ENCODE measurements around the gene ANKRD65.
"Not testable (repeated sequence)": the region's sequence is repeated elsewhere in the genome, so short reads cannot be mapped to it uniquely, and the experiment has no call there.

ANKRD65 gene

DNA sequence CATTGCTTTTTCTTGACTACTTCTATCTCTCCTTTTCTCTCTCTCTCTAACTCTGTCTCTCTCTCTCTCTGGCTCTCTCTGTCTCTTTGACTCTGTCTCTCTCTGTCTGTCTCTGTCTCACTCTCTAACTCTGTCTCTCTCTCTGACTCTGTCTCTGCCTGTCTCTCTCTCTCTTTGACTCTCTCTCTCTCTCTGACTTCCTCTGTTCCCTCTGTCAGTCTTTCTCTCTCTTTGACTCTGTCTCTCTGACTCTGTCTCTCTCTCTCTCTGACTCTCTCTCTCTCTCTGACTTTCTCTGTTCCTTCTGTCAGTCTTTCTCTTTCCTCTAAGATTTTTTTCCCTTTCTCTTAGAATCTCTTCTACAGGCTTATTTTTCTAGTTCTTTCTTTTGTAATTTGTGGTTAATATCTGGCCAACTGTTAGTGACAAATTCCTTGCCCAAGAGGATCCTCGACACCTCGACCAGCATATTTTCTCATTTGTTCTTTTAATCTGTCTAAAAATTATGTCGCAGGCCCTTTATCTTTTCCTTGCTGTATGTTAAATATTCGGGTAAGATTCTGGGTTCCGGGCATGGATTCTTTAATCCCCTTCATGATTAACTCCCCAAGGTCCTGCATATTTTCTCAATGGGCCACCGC, 28.1 kb upstream of the ANKRD65 start, which contains the start of gene ATAD3C:
Gene ATAD3C, plus strand, starts transcription at position 591 of the 641 bp plus-strand sequence. CDS start 995 bp downstream, outside the sequence.
- in situ Hi-C loops (cut with HindIII; ENCODE audit: low pct_ligation_motif_present, low pct_unique_long_range_greater_than_20kb, low sequenced_read_pairs): no loop called here
- no peak for DNase-seq

DNA sequence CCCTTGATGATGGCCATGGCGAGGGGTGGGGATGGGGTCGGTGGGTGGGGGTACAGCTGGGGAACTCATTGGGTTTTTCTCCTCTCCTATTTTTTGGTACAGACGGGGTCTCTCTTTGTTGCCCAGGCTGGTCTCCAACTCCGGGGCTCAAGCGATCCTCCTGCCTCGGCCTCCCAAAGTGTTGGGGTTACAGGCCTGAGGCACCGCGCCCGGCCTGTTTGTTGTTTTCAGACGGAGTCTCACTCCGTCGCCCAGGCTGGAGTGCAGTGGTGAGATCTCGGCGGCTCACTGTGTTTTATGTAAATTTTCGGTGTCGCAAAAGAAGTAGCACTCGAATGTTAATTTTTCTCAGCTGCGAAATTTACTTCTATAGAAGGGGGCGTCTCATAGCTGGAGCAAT, 25.6 kb upstream of the ANKRD65 start:
- DNase-seq; in situ Hi-C loops (cut with HindIII; ENCODE audit: low pct_ligation_motif_present, low pct_unique_long_range_greater_than_20kb, low sequenced_read_pairs): not testable (repeated sequence)

DNA sequence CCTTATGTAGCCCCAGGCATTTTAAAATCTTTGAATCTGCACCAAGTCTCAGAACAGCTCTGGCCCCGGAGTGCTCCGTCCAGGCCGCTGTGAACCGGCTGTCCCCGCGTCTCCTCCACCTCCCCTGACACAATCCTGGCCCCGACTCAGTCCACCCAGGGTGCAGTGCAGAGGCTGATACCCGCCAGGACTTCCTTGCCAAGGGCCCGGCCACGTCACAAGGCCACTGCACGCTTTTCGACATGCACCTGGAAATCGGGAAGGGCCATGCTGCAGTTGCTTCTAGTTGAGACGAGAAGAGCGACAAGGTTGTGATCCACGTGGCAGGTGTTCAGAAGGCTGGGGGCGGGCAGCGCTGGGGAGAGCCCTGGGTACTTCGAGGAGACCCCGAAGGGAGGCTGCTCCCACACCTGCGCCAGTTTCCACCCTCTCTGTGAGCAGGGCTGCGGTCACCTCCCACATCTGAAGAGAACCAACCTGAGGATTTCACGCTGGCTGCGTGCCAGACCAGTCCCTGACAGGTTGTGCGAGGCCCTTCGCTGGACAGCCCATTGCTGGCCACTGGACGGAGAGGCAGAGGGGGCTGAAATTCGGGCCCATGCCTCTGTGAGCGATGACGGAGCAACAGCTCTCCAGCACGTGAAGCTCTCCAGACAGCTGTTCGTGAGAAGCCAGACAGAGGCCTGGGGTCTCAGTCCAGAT, 21.1 kb upstream of the ANKRD65 start:
- DNase-seq: no peak
- in situ Hi-C loops (cut with HindIII; ENCODE audit: low pct_ligation_motif_present, low pct_unique_long_range_greater_than_20kb, low sequenced_read_pairs): no loop called here

DNA sequence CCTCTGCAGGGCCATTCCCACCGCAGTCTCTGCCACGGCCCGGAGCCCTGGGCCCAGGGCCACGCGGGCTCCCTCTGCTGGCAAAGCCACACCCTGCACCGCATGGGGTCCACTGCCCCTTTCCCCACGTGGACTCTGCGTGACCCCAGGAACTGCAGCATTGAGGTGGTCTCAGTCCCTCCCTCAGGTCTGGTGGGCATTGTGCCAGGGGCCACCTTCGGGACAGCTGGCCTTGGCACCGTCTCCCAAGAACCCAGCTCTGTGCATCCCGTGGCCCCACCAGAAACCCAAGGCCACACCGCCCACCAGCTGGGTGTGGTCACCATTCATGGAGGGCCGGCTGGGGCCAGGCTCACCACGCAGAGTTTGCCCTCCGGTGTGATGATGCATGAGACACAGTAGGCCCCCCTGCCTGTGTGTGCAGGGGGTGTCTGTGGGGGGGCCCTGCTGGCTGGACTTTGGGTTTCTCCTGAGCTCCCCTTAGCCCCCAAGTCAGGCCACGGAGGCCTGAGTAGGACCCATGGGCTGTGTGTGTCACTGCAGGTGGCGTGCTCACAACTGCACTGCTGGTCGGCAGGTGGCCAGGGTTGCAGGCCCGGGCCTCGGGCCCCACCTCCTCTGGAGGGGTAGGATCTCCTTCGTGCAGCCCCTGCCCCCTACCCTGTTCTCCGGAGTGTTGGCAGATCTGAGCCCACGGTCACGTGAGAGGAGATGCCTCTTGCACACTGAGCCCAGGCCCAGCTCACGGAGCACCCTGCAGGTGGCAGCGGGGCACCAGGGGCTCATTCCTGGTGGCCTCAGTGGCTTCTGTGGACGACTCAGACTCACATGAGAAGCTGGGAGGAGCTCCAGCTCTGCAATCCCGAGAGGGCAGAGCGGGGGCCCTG, 20.2 kb upstream of the ANKRD65 start:
- peak; percentile 49 for DNase-seq
- in situ Hi-C loops (cut with HindIII; ENCODE audit: low pct_ligation_motif_present, low pct_unique_long_range_greater_than_20kb, low sequenced_read_pairs): no loop called here

DNA sequence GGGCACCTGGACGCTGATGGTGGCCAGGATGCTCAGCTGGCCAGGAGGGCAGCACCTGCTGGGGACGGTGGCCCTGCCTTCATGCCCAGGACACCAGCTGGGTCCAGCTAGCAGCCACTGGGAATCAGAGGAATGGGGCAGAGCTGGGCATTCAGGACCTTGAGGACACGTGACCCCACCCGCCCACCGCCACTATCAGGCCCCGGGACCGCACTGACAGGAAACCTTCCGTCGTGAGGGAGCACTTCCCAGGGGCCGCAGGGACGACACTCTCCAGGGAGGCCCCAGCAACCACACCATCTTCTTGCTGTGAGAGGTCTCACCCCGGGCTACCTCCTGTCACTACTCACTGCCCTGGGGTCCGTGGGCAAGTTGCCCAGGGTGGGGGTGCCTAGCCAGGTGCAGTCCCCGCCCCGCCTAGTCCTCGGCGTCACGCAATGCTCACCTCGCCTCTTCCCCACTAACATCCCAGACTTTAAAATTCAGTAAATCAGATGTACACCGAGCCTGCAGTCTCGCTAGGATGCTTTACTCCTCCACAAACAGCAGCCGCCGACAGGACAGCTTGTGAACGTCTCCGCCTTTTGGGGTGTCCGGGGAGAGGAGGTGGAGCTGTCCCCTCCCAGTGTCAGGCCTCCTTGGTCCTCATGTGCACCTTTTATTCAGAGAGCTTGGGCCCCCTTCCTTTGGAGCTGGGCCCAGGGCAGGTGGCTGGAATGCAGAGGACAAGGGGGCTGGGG, 19.4 kb upstream of the ANKRD65 start:
- in situ Hi-C loops (cut with HindIII; ENCODE audit: low pct_ligation_motif_present, low pct_unique_long_range_greater_than_20kb, low sequenced_read_pairs): no loop called here
- no peak for DNase-seq

DNA sequence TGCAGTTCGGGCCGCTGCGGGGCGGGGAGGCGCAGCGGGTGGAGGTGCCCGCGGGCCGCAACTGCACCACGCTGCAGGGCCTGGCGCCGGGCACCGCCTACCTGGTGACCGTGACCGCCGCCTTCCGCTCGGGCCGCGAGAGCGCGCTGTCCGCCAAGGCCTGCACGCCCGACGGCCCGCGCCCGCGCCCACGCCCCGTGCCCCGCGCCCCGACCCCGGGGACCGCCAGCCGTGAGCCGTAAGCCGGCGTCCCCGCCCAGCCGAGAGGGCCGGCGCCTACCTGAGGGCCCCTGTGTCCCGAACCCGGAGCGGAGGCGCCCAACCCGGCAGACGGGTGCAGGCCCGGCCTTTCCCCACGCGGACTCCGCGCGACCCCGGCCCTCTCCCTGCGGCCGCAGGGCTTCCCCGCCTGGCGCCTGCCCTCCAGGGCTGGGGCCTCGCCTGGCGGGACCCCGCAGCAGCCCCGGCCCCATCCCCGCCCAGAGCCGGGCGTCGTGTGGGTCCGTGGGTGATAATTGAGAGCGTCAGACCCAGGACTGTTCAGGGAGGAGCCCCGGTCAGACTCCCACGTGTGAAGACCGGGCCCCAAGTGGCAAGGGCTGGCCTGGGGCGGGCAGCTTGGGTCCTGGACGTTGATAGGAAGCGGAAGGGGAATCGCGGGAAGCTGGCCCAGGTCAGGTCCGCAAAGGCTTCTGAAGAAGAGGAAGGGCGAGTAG, 18.6 kb upstream of the ANKRD65 start:
- DNase-seq: no peak
- in situ Hi-C loops (cut with HindIII; ENCODE audit: low pct_ligation_motif_present, low pct_unique_long_range_greater_than_20kb, low sequenced_read_pairs): no loop called here

DNA sequence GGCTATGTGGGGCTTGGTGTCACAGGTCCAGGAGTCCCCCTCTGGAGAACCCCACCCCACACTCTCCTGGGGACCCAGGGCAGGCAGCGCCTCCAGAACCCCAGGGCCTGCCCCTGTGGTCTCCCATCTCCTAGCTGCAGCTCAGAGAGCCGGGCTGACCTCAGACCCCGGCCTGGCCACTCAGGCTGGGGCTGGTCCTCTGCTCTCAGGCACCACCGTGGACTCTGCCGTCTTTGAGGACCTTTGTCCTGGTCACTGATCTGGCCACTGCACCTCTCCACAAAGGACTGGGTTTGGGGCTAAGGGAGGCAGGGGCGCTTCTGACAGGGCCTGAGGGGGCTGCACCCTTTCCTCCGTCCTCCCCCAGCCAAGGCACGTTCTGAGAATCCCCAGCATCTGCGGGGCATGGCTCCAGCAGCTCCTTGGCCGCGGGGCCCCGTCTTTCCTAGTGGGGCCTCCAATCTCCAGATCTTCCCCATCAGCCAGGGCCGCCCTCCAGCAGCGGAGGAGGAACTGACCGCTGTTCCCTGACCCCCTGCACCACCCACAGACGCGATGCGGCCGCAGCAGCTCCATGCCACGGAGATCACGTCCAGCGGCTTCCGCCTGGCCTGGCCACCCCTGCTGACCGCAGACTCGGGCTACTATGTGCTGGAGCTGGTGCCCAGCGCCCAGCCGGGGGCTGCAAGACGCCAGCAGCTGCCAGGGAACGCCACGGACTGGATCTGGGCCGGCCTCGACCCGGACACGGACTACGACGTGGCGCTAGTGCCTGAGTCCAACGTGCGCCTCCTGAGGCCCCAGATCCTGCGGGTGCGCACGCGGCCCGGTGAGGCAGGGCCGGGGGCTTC, 17.7 kb upstream of the ANKRD65 start:
- DNase-seq: no peak
- in situ Hi-C loops (cut with HindIII; ENCODE audit: low pct_ligation_motif_present, low pct_unique_long_range_greater_than_20kb, low sequenced_read_pairs): no loop called here

DNA sequence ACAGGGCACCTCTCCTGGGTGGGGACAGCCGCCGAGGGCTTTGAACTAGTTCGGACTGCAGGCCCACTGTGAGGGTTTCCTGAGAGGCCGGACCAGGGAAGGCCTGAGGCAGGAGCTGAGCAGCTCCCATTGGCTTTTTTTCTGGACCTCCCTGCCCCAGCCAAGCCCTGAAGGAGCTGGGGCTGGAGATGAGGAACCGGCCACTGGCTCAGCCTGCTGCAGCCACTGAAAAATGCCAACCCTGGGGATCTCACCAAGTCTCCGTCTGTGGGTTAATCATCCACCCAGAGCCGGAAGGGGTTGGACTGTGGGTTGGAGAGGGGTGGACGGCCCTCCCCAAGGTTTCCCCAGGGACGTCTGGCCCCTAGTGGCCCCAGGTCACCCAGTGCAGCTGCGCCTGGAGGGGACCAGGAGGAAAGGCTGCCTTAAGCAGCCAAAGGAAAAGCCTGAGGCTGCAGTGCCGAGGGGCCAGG, 16.9 kb upstream of the ANKRD65 start:
- in situ Hi-C loops (cut with HindIII; ENCODE audit: low pct_ligation_motif_present, low pct_unique_long_range_greater_than_20kb, low sequenced_read_pairs): no loop called here
- peak; percentile 86 for DNase-seq

DNA sequence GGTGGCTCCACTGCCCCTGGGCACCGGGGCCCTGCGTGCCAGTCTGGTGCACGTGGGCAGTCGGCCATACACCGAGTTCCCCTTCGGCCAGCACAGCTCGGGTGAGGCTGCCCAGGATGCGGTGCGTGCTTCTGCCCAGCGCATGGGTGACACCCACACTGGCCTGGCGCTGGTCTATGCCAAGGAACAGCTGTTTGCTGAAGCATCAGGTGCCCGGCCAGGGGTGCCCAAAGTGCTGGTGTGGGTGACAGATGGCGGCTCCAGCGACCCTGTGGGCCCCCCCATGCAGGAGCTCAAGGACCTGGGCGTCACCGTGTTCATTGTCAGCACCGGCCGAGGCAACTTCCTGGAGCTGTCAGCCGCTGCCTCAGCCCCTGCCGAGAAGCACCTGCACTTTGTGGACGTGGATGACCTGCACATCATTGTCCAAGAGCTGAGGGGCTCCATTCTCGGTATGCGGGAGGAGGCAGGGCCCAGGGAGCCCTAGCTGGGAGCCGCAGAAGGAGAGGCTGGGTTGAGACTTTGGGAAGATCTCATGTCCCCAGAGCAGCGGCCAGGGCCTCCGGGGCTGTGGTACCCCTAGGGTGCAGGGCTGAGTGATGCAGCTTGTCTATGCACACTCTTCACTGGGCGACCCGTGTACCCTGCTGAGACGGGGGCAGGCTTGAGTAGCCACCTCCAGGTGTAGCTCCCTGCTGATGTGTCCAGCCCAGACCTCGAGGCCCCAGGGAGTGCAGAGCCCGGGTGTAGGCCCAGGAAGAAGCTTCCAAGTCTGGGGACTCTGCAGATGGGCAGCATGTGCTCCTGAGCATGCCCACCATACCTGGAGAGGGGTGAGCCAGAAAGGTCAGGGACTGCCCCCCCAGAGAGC, 16.2 kb upstream of the ANKRD65 start:
- in situ Hi-C loops (cut with HindIII; ENCODE audit: low pct_ligation_motif_present, low pct_unique_long_range_greater_than_20kb, low sequenced_read_pairs): no loop called here
- no peak for DNase-seq

DNA sequence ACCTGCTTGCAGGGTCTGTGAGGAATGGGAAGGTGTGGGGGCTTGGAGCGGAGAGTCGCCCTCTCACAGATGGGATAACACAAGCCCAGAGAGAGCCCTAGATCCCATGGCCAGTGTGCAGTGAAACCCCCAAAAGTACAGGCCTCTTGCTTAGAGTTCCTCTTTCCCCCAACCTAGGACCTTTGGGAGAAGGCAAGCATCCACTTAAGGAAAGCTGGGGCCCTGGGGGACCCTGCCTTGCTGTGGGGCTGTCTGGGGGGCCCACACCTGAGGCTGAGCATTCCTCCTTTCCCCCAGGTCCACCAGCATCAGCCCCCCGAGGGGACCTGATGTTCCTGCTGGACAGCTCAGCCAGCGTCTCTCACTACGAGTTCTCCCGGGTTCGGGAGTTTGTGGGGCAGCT, 15.6 kb upstream of the ANKRD65 start:
- in situ Hi-C loops (cut with HindIII; ENCODE audit: low pct_ligation_motif_present, low pct_unique_long_range_greater_than_20kb, low sequenced_read_pairs): no loop called here

DNA sequence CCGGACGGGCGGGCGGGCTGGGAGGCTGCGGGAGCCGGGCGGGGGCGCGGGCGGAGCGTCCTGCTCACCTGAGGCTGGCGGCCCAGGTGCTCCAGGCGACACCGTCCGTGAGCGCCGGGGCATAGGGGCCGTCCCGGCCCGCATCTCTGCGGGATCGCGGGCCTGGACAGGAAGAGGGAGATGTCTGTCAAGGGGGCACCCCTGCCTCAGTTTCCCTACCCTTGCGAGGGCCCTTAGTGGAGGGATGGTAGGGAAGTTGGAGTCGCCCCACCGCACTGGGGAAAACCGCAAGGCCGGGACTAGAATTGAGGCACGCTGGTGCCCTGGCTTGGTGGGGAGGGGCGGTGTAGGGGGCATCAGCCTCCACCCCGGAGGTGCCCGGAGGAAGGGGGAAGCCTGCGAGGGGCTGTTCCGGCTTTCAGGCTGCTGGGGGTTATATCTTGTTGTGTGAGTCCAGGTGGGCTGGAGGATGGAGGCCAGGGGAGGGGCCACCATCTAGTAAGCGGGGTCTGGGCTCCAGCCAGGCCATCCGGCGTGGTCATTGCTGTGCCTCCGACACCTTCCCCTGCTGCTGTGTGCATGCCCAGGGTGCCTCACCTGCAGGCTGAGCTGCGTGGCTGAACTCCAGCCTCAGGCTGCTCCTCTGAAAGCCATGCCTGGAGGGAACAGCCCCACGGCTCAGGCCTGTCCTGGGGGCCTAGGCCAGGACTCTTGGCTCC, 15.0 kb upstream of the ANKRD65 start:
- in situ Hi-C loops (cut with HindIII; ENCODE audit: low pct_ligation_motif_present, low pct_unique_long_range_greater_than_20kb, low sequenced_read_pairs): no loop called here
- no peak for DNase-seq

More for the DNA sequence above, 15.6 kb upstream of the ANKRD65 start:
- DNase-seq: no peak

DNA sequence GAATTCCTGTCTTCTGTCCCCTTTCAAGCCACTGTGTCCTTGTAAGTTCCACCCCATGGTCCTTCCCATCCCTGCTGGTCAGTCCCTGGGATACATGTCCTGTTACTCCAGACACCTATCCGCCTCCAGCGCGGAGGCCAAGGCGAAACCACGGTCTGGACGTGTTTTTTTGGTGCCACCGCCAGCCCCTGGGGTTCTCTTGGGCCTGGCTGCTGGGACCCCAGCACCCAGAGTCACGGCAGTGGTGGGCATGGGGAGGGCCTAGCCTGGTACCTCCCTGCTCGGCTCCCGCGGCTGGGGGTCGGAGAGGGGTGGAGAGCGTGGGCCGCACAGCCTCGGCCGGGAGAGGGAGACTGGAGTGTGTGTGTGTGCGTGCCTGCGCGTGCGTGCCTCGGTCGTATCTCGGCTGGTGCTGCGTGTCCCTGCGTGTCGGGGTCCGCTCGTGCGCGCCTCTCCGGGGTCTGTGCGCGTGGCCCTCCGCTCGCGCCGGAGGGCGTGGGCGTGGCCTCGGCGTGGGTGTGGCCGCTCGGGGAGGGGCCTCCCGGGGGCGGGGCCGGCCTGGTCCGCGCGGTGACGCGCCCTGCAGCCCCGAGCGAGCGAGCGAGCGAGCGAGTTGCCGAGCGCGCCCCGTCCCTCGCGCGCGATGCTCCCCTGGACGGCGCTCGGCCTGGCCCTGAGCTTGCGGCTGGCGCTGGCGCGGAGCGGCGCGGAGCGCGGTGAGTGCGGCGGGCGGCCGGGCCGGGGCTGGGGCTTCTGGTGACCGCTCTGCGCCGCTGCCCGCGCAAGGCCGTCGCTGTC, 14.2 kb upstream of the ANKRD65 start, which contains the start of gene VWA1:
Gene VWA1, plus strand, starts transcription at position 585 of the 798 bp plus-strand sequence. Its CDS starts 59 bp downstream, at position 644.
- DNase-seq: peak; percentile 38
- in situ Hi-C loops (cut with HindIII; ENCODE audit: low pct_ligation_motif_present, low pct_unique_long_range_greater_than_20kb, low sequenced_read_pairs): no loop called here

DNA sequence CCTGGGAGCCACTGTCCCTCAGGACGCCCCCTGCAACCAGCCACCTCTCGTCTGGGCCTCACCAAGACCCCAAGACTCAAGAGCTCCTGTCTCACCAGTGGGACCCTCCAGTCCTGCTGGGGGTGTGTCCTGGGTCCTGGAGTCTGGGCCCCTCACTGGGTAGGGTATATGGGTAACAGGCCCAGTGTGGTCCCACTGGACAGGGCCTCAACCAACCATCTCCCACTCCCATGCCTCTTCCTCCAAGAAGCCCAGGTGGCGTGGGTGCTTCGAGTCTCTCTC, 13.7 kb upstream of the ANKRD65 start:
- in situ Hi-C loops (cut with HindIII; ENCODE audit: low pct_ligation_motif_present, low pct_unique_long_range_greater_than_20kb, low sequenced_read_pairs): no loop called here
- no peak for DNase-seq

DNA sequence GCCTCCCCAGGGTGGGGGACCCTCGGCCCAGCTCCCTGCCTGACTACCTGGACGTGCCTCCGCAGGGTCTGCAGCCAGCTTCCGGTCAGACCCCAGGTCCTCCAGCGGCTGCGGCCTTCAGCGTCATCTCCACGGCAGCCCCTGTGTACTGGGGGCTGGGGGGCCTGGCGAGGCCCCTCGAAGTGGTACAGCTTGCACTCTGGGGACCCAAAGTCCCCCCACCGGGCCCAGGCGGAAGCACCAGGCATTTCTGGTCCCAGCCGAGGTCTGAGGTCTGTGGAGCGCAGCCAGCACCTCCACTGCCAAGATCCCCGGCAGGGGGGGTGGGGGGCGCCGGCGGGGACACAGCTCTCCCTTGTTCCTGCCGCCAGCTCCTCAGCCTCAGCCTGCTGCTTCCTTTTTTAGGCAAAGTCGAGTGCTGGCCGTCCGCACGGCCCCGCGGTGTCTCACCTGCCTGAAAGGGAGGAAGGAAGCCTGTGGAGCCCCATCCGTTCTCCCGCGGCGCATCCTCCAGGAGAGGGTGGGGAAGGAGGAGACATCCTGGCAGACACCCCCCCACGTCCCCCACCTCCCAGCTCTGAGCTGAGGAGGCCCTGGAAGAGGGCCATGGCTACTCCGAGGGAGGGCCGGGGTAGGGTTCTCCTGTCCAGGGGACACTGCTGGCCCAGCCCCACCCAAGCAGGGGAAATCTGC, 13.2 kb upstream of the ANKRD65 start:
- in situ Hi-C loops (cut with HindIII; ENCODE audit: low pct_ligation_motif_present, low pct_unique_long_range_greater_than_20kb, low sequenced_read_pairs): no loop called here

DNA sequence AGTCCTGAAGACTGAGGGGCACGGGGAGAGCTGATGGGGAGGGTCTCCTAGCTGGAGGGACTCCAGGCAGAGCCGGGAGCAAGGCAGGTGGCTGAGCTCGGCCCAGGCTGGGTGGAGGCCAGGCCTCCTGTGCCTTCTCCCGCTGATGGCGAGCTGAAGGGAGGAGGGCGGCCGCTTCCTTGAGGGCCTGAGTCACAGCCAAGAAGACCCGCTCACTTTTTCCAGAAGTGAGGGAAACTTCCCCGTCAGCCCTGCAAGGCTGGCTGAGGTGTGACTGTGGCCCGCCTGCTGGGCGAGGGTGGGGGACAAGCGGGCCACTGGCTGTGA, 12.7 kb upstream of the ANKRD65 start:
- in situ Hi-C loops (cut with HindIII; ENCODE audit: low pct_ligation_motif_present, low pct_unique_long_range_greater_than_20kb, low sequenced_read_pairs): no loop called here
- DNase-seq: no peak

More for the DNA sequence above, 13.2 kb upstream of the ANKRD65 start:
- no peak for DNase-seq

Data from ACHN (cell line).